Measurements from ENCODE around the gene CCDC127.

Gene CCDC127

DNA sequence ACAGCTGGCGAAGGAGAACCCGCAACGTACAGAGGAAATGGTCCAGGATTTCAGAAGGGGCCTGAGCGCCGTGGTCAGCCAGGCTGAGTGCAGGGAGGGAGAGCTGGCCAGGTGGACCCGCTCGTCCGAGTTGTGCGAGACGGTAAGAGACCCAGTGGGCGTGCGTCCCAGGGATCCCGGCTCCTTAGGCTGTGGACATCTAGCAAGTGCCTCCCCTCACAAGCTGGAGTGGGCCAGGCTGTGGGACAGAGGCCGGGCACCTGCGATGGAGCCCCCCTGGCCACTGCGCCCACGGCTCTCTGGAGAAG is 56.2 kb downstream of the CCDC127 start:
- no peak overlapping the region for H3K4me3 ChIP-seq (ENCODE audit: low read depth, low read length)
- TF ChIP-seq, protein P1, sequence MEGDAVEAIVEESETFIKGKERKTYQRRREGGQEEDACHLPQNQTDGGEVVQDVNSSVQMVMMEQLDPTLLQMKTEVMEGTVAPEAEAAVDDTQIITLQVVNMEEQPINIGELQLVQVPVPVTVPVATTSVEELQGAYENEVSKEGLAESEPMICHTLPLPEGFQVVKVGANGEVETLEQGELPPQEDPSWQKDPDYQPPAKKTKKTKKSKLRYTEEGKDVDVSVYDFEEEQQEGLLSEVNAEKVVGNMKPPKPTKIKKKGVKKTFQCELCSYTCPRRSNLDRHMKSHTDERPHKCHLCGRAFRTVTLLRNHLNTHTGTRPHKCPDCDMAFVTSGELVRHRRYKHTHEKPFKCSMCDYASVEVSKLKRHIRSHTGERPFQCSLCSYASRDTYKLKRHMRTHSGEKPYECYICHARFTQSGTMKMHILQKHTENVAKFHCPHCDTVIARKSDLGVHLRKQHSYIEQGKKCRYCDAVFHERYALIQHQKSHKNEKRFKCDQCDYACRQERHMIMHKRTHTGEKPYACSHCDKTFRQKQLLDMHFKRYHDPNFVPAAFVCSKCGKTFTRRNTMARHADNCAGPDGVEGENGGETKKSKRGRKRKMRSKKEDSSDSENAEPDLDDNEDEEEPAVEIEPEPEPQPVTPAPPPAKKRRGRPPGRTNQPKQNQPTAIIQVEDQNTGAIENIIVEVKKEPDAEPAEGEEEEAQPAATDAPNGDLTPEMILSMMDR (IDR thresholded peaks at IDR 0.05; ENCODE audit: low read depth, low read length), result no peak

DNA sequence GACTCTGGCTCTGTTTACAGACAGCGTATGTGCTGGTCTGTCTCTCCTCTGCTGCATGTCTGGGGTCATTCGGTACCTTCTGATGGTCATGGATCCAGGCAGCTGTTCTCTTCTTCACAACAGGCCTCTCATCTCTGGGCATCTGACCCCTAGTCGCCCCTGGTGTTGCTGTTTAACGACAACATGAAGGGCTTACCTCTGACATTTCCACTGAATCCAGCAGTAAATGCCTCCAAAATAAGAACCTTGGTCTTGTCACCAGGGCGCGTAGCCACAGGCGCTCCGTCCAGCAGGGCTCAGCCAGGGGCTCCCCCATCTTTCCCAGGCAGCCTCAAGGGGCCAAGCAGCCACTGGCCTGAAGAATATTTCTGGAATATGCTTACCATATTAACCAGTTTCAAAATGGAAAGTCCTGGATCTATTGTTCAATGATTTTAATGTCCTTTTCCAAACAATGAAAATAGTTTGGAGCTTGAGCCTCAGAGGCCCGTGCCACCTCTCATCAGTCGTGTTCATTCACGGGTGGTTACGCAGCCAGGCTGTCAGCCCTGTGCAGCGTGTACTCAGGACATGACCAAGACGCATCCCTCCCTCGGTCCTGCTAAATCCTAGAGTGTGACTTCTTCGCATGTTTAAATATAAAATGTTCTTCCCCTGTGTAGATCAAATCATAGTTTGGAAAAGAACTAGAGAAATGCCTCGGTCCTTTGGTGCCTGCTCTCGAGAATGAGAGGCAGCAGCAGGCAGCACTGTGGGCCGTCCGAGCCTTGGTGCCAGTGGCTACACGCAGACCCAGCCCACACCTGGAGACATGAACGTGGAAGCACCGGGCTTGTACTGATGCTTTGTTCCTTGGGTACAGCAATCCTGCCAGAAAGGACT is 56.8 kb downstream of the CCDC127 start:
- H3K4me3 ChIP-seq (ENCODE audit: low read depth, low read length), result no peak overlapping the region
- TF ChIP-seq, protein P1 (IDR thresholded peaks at IDR 0.05; ENCODE audit: low read depth, low read length), result no peak

DNA sequence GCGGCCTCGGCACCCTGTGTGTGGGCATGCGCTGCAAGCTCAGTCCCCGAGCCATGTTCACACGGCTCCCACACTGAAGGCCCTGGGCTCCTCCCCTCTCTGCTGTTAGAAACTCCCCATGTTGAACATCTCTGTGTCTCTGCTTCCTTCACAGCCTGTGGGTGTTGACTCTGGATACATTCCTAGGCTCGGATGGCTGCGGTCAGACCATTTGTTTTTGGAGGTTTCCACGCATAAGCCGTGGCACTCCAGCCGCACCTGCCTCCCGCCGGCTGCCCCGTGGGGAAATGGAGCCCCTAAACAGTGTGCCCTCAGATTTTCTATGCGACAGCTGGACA is 57.8 kb downstream of the CCDC127 start:
- TF ChIP-seq, protein P1 (IDR thresholded peaks at IDR 0.05; ENCODE audit: low read depth, low read length), result no peak

DNA sequence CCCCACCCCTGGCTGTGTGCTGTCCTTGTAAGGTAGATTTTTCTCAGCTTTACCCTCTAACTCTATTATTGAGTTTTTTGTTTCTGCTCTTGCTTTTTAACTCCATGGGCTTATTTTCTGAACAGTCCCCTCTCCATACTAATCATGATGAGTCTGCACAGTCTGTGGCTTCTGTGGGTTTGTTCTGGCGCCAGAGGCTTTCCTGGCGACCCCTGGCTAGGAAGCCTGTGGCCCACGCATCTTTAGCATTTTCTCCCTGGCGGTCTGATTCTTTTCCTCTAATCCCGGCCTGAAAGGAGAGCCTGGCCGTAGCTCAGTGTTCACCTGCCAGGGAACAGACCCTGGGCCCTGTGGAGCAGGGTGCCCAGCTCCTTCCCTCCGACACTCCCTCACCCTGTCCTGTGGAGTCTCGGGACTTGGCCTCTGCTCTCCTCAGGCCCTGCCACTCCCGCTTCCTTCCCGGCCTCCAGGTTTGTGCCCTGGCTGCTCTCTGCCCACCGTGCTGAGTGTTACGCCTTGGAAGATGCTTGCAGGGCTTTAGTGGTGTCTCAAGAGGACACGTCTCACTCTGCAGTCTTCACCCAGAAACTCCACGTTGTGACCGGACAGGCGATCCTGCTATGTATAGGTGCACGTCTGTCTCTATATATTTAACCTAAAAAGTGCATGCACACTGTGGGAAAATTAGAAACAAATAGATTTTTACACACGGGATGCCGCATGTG is 58.3 kb downstream of the CCDC127 start:
- no peak overlapping the region for H3K4me3 ChIP-seq (ENCODE audit: low read depth, low read length)
- TF ChIP-seq, protein P1 (IDR thresholded peaks at IDR 0.05; ENCODE audit: low read depth, low read length), result no peak

More for the DNA sequence above, 57.8 kb downstream of the CCDC127 start:
- no peak overlapping the region for H3K4me3 ChIP-seq (ENCODE audit: low read depth, low read length)

DNA sequence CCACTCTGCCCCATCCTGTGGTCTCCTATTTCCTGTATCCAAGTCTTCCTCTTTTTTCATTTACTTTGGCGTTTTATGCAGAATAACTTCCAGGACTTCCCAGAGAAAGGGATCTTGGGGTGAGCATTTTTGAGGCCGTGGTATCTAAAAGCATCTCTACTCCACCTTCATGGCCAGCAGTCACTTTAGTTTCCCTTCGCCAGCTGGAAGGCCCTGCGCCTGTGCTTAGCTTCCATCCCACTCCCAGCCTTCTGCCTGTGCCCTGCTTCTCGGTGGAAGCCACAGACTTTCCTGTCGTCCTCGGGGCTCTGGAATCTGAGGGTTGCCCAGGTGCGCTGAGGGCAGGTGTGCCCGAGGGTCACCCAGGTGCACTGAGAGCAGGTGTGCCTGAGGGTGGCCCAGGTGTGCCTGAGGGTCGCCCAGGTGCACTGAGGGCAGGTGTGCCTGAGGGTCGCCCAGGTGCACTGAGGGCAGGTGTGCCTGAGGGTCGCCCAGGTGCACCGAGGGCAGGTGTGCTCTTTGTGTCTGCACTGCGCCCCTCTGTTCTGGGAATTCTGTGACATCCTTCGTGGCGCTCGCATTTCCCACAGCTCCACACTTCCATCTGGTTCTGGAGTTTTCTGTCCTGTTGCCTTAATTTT is 59.0 kb downstream of the CCDC127 start:
- H3K4me3 ChIP-seq (ENCODE audit: low read depth, low read length), result no peak overlapping the region
- TF ChIP-seq, protein P1 (IDR thresholded peaks at IDR 0.05; ENCODE audit: low read depth, low read length), result no peak

DNA sequence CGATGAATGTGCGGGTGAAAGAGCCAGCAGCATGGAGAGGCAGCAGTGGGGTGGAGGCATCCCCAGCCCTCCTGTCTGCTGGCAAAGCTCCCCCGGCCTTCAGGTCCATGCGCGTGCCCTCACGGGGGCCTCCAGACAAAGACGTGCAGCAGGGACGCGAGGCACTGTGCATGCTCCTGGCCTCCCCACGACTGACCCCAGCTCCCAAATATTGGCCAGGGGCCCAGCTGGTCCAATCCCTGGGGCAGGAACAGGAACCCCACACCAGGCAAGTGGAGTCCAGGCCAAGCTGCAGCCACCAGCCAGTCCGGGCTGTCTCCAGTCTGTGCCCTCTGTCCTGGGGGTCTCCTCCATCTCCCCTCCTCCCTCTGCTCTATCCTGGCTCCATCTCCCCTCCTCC is 60.2 kb downstream of the CCDC127 start:
- TF ChIP-seq, protein P1 (IDR thresholded peaks at IDR 0.05; ENCODE audit: low read depth, low read length), result no peak

More for the DNA sequence above, 60.2 kb downstream of the CCDC127 start:
- H3K4me3 ChIP-seq (ENCODE audit: low read depth, low read length), result no peak overlapping the region
